Bronchial epithelial cell (primary cell): ENCODE results near the gene PTPRD. TPM values are rescaled to one million over a fixed set of nuclear protein-coding genes. Genes with fewer than 3 reads are reported as not detected.

Experiments
- DNase-seq: peaks from one replicate; pipeline ENCODE4 v3.0.0-alpha.2; 2010; ENCODE audit warnings: low read depth
- FAIRE-seq: peaks from 2 replicates; lab custom pipeline; 2011; peaks lifted over from hg19 to GRCh38; lab: Jason Lieb, UNC
- H3K27me3 ChIP-seq: 2 replicates; pipeline ENCODE4 v1.5.1; 2011; ENCODE audit warnings: low read length; ENCODE audit not compliant: control insufficient read depth, insufficient read depth
- H3K36me3 ChIP-seq: 2 replicates; pipeline ENCODE4 v1.5.1; 2011; ENCODE audit warnings: low read length; ENCODE audit not compliant: control insufficient read depth, insufficient read depth
- H3K4me3 ChIP-seq: 2 replicates; pipeline ENCODE4 v1.5.1; 2011; ENCODE audit warnings: mild to moderate bottlenecking, low read depth, low read length, control low read depth
- CTCF ChIP-seq: IDR thresholded peaks from 2 replicates; pipeline ENCODE4 v1.5.1; 2011; ENCODE audit warnings: mild to moderate bottlenecking, moderate library complexity, low read length, control low read depth, inconsistent platforms; ENCODE audit not compliant: insufficient read depth, severe bottlenecking
- total RNA-seq: library from RNA; depleted of rRNA; stranded (reverse); fragments of >200 nt; gene quantifications from 2 replicates; pipeline ENCODE4 v1.2.1, GENCODE V29; 2014

The PTPRD gene
- total RNA-seq, 1 donor from 2014 or later, result 2.9 TPM

DNA sequence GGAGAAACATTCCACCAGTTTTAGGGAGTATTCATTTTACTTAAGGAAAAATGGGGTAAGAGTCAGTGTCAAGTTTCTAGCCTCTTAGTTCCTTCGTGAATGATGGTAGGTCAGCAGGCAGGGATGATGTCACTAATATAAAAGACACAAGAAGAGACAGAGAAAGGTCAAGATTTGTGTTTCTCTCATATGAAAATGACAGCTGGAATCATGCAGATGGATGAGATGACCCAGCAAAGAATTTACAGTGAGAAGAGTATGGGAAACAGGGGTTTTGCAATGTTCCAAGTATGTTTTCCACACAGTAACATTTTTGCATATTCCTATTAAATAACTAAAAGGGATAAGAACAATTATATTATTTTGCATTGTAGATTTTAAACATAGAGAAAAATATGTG lies 2063.6 kb downstream of the PTPRD start:
- TF ChIP-seq CTCF, result no peak
- Histone ChIP-seq H3K27me3 (no peaks in the 10 kb centered on the region), H3K4me3 (no peak overlapping the region), H3K36me3 (no peaks in the 10 kb centered on the region)
- DNase-seq (no peak), FAIRE-seq (no peak)

- TF ChIP-seq CTCF, result no peak
- H3K36me3 ChIP-seq, result no peaks in the 10 kb centered on the region
- no peak for DNase-seq
- FAIRE-seq, result no peak
- H3K27me3 ChIP-seq, result no peaks in the 10 kb centered on the region
- H3K4me3 ChIP-seq, result no peak overlapping the region
Observed at GRCh38 chr9:8543219-8543618, 2069.6 kb downstream of the PTPRD start.

- Histone ChIP-seq H3K27me3 (no peaks in the 10 kb centered on the region), H3K36me3 (no peaks in the 10 kb centered on the region), H3K4me3 (no peak overlapping the region)
- FAIRE-seq, result no peak
- DNase-seq, result no peak
- TF ChIP-seq CTCF, result no peak
Observed at GRCh38 chr9:8542537-8542936, 2070.3 kb downstream of the PTPRD start.

- no peak overlapping the region for H3K4me3 ChIP-seq
- H3K27me3 ChIP-seq, result no peaks in the 10 kb centered on the region
- DNase-seq, result no peak
- H3K36me3 ChIP-seq, result no peaks in the 10 kb centered on the region
- no peak for FAIRE-seq
- TF ChIP-seq CTCF, result no peak
Observed at GRCh38 chr9:8539681-8540197, 2073.1 kb downstream of the PTPRD start.

GRCh38 chr9:8536845-8537244 lies 2076.0 kb downstream of the PTPRD start:
- Histone ChIP-seq H3K27me3 (no peaks in the 10 kb centered on the region), H3K36me3 (no peaks in the 10 kb centered on the region), H3K4me3 (no peak overlapping the region)
- no peak for TF ChIP-seq CTCF
- DNase-seq (no peak), FAIRE-seq (no peak)

DNA sequence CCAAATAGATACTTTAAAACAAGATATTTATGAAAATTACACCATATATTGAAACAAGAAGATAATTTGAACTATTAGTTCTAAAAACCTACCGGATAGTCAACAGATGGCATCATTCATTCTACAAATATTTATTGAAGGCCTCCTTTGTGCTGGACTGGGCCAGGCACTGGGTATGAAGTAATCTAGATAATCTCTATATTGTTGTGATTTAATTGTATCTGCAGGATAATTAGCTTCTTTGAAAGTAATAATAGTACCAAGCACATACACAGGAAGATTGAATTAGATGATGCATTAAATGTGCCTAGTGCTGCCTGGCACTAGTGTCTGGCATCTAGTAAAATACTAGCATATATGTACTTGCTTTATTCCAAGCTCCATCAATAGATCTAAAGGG lies 2078.0 kb downstream of the PTPRD start:
- H3K27me3 ChIP-seq, result no peaks in the 10 kb centered on the region
- DNase-seq (no peak), FAIRE-seq (no peak)
- no peaks in the 10 kb centered on the region for H3K36me3 ChIP-seq
- TF ChIP-seq CTCF, result no peak
- no peak overlapping the region for H3K4me3 ChIP-seq
